ENCODE measurements around the gene NHLRC3. TPM values are rescaled to one million over a fixed set of nuclear protein-coding genes. Genes with fewer than 3 reads are reported as not detected.

The NHLRC3 gene
- total and polyA plus RNA-seq, 8 donors: 26.2 to 75.6 (median 67.2) TPM

DNA sequence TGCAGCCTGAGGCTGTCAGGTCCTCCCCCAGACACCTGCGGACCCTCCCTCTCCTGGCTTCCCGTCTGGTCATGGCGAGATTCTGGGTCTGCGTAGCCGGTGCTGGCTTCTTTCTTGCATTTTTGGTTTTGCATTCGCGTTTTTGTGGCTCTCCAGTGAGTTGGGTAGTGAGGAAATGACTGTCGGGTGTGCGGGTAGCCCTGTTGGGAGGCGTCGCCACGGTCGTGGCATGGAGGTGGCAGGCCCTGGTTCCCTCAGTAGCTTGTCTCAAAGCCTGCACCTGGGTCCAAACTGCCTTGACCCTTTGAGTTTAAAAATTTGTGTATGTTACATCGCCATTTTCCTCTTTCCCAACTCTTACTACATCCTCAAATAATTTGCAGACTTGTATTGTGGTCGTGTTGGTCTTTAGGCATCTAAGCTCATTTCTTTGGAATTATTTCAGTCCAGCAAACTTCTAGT, 344 bp downstream of the NHLRC3 start:
- TF ChIP-seq, protein P1, sequence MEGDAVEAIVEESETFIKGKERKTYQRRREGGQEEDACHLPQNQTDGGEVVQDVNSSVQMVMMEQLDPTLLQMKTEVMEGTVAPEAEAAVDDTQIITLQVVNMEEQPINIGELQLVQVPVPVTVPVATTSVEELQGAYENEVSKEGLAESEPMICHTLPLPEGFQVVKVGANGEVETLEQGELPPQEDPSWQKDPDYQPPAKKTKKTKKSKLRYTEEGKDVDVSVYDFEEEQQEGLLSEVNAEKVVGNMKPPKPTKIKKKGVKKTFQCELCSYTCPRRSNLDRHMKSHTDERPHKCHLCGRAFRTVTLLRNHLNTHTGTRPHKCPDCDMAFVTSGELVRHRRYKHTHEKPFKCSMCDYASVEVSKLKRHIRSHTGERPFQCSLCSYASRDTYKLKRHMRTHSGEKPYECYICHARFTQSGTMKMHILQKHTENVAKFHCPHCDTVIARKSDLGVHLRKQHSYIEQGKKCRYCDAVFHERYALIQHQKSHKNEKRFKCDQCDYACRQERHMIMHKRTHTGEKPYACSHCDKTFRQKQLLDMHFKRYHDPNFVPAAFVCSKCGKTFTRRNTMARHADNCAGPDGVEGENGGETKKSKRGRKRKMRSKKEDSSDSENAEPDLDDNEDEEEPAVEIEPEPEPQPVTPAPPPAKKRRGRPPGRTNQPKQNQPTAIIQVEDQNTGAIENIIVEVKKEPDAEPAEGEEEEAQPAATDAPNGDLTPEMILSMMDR (IDR thresholded peaks at IDR 0.05): no peak
- peak overlapping the region; percentile 82 to 96 for H3K27ac ChIP-seq
- H3K4me1 ChIP-seq: peaks cover 10 to 53% of the 10 kb centered on the region in 2 donors
- H3K27me3 ChIP-seq: no peaks in the 10 kb centered on the region
- peaks cover 0 to 3% of the 10 kb centered on the region in 2 donors for H3K36me3 ChIP-seq
- H3K9me3 ChIP-seq: no peaks in the 10 kb centered on the region
- ATAC-seq (peak; percentile 18), DNase-seq (peak in 1 of 4 donors; percentile 81)
- peak overlapping the region; percentile 90 to 91 for H3K4me3 ChIP-seq
- intact Hi-C loops (cut with DNase I): no loop called here

DNA sequence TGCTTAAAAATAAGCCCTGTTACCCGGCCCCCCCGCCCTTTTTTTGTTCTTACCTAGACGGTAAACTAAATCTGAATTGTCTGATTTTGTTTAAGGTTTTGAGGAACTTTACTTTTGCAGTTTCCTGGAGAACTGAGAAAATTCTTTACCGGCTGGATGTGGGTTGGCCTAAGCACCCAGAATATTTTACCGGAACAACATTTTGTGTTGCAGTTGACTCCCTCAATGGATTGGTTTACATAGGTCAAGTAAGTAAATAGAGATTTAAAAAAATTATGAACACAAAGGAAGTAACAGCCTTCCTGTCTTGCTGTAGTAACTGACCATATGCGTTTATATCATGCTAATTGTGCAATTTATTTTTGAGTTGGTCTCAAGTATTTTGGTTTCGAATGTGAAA, 785 bp downstream of the NHLRC3 start:
- H3K9me3 ChIP-seq: no peaks in the 10 kb centered on the region
- TF ChIP-seq, protein P1 (IDR thresholded peaks at IDR 0.05): no peak
- no peaks in the 10 kb centered on the region for H3K27me3 ChIP-seq
- peak overlapping the region; percentile 82 to 96 for H3K27ac ChIP-seq
- H3K4me1 ChIP-seq: peaks cover 10 to 48% of the 10 kb centered on the region in 2 donors
- H3K36me3 ChIP-seq: peaks cover 0 to 3% of the 10 kb centered on the region in 2 donors
- peak overlapping the region; percentile 90 to 91 for H3K4me3 ChIP-seq
- no peak for DNase-seq
- ATAC-seq: no peak
- intact Hi-C loops (cut with DNase I): no loop called here

DNA sequence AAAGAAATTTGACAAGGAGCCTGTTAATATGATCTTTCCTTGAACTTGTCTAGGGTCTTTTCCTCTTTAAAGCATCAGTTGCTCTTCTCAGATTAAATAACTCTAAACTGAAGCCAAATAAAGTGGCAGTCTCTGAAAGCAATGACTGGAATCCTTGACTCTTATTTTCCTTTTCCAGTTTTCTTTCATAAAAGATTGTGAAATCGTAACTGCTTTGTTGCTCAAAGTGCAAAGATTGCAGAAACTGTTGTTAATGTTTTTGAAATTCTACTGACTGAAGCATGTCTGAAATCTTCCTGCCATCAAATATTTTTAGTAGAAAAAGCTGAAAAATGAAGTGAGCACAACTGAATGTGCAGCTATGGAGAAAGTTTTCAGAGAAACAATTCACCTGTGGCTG, 1.9 kb downstream of the NHLRC3 start:
- Histone ChIP-seq H3K36me3 (peaks cover 0 to 8% of the 10 kb centered on the region in 2 donors), H3K4me1 (peaks cover 9 to 37% of the 10 kb centered on the region in 2 donors), H3K27ac (peak overlapping the region; percentile 82 to 96), H3K9me3 (no peaks in the 10 kb centered on the region), H3K4me3 (peak overlapping the region in 1 of 2 donors; percentile 91), H3K27me3 (no peaks in the 10 kb centered on the region)
- DNase-seq (peak in 1 of 4 donors; percentile 26), ATAC-seq (no peak)
- TF ChIP-seq, protein P1 (IDR thresholded peaks at IDR 0.05): no peak
- intact Hi-C loops (cut with DNase I): no loop called here

DNA sequence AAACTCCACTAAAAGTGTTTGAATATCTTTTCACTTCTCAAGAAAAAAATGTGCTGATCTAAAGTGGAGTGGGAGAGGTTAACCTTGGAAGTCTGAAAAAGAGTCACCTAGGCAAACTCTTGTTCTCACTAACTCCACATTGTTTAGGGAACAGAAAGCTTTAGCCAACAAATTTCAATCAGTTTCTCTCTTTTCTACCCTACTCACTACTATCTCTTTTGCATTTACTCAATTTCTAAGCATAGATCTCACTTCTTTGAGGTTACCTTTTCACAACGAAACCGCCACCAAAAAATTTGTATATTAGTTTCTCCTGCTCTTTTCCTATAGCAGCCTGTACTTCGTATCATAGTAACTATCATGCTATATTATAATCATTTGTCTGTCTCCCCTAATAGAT, 6.3 kb downstream of the NHLRC3 start:
- peaks cover 0 to 17% of the 10 kb centered on the region in 2 donors for H3K36me3 ChIP-seq
- H3K27me3 ChIP-seq: no peaks in the 10 kb centered on the region
- H3K4me3 ChIP-seq: no peak overlapping the region
- no peaks in the 10 kb centered on the region for H3K9me3 ChIP-seq
- peaks cover 0 to 16% of the 10 kb centered on the region in 2 donors for H3K4me1 ChIP-seq
- TF ChIP-seq, protein P1 (IDR thresholded peaks at IDR 0.05): no peak
- intact Hi-C loops (cut with DNase I): no loop called here
- ATAC-seq (no peak), DNase-seq (no peak)
- no peak overlapping the region for H3K27ac ChIP-seq

DNA sequence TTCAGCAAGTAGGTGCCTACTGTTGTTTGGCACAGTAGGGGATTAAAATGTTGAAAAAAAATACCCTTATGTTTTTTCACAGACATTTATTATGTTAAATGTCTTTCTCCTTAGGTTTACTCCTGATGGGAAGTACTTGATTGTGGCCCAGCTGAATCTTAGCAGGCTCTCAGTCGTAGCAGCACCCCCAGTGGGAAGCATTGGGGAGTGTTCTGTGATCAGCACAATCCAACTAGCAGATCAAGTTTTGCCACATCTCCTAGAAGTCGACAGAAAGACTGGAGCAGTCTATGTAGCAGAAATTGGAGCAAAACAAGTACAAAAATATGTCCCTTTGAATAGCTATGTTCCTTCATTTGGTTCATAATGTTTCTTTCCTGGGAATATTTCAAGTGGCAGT, 9.3 kb downstream of the NHLRC3 start:
- intact Hi-C loops (cut with DNase I): no loop called here
- Histone ChIP-seq H3K9me3 (no peaks in the 10 kb centered on the region), H3K4me3 (no peak overlapping the region), H3K4me1 (no peaks in the 10 kb centered on the region), H3K27ac (no peak overlapping the region), H3K36me3 (peaks cover 0 to 17% of the 10 kb centered on the region in 2 donors), H3K27me3 (no peaks in the 10 kb centered on the region)
- TF ChIP-seq, protein P1 (IDR thresholded peaks at IDR 0.05): no peak
- peak; percentile 52 for ATAC-seq
- peak in 1 of 4 donors; percentile 52 for DNase-seq

All from left lung (tissue), 10 donors.